SKM-1 (cell line): ENCODE measurements around the gene TMEM259.

Experiments used
- DNase-seq: peaks from one replicate; lab custom pipeline; 2025; ENCODE audit not compliant: unreplicated experiment; lab: John Stamatoyannopoulos, UW

TMEM259 gene

DNA sequence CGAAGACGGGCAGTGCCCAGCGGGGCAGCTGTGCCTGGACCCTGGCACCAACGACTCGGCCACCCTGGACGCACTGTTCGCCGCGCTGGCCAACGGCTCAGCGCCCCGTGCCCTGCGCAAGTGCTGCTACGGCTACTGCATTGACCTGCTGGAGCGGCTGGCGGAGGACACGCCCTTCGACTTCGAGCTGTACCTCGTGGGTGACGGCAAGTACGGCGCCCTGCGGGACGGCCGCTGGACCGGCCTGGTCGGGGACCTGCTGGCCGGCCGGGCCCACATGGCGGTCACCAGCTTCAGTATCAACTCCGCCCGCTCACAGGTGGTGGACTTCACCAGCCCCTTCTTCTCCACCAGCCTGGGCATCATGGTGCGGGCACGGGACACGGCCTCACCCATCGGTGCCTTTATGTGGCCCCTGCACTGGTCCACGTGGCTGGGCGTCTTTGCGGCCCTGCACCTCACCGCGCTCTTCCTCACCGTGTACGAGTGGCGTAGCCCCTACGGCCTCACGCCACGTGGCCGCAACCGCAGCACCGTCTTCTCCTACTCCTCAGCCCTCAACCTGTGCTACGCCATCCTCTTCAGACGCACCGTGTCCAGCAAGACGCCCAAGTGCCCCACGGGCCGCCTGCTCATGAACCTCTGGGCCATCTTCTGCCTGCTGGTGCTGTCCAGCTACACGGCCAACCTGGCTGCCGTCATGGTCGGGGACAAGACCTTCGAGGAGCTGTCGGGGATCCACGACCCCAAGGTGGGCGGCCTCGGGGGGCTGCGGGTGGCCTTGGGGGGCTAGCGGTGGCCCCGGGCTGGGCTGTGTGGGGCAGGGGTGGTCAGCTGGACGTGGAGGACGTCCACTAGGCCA lies 15.9 kb downstream of the TMEM259 start:
- no peak for DNase-seq

DNA sequence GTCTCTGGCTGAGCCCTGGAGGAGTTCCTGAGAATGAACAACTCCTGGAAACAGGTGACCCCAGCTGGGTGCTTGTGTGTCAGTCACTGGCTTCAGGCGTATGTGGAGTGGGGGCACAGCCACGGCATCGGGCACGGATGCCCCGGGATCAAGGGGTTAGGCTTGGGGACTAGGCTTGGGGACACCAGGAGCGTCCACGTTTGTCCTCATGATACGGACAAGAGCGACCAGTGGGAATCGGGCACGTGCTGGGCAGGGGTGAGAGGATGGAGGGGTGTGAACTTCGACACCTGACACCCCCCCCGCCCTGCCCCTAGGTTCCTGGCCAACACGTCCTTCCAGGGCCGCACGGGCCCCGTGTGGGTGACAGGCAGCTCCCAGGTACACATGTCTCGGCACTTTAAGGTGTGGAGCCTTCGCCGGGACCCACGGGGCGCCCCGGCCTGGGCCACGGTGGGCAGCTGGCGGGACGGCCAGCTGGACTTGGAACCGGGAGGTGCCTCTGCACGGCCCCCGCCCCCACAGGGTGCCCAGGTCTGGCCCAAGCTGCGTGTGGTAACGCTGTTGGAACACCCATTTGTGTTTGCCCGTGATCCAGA lies 16.6 kb downstream of the TMEM259 start:
- DNase-seq, result no peak

GRCh38 chr19:1003283-1003682 lies 17.6 kb downstream of the TMEM259 start:
- DNase-seq, result no peak

DNA sequence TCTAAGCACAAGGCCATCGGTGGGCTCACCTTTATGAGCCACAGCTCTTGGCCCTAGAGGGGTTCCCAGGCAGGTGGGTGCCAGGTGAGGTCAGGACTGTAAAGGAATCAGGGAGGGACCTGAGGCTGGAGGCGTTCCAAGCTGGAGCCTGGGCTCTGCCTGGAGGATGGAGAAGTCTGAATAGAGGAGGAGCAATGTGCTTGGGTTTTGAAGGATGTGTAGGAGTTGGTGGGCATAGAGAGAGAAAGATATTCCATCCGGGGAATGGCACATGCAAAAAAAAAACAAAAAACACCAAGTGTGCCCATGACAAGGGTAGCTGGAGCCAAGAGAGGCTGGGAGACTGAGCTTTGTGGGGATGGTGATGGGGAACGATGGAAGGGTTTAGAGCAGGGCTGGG lies 18.3 kb downstream of the TMEM259 start:
- DNase-seq, result no peak

DNA sequence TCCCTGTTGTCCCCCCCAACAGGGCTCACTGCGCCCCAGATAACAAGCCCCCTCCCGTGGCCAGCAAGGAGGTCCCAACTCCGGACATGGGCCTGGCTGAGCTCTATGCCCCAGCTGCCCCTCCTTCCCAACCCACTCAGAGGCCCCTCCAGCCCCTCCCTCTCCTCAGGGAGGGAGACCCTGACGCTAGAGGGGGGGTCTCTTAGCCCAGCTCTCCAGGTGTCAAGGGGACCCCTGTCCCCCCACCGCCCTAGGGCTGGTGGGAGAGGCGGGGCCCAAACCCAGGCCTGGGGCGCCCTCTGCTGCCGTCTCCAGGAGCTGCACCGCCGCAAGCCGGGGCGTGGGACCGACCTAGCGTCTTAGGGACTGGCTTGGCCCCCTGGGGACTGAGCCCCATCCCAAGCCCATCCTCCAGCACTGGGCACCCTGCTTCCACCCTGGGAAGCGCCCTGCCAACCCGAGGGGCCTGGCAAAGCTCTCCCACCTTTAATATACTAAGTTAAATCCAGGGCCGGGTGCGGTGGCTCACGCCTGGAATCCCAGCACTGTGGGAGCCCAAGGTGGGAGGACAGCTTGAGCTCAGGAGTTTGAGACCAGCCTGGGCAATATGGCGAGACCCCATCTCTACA lies 19.3 kb downstream of the TMEM259 start:
- DNase-seq, result peak; percentile 17

- DNase-seq, result no peak
Observed at GRCh38 chr19:1000591-1001537, 20.1 kb downstream of the TMEM259 start.

DNA sequence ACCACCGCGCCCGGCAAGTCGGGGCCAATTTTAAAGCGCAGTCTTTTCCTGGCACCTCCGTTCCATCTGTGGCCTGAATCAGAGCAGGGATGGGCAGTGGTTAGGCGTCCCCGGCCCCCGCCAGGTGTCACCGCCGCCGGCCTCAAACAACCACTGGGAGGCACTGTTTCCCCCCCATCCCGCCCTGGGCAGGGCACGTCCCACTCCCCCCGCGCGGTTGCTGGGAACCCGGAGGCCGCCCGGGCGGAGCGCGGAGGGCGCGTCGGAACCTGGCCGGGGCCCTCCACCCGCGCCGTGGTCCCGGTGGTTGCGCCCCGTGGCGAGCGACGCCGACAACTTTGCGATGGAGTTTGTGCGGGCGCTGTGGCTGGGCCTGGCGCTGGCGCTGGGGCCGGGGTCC lies 20.8 kb downstream of the TMEM259 start, which contains the start of gene GRIN3B:
Gene GRIN3B, plus strand, starts transcription at position 325 of the 400 bp plus-strand sequence. Its CDS starts 19 bp downstream, at position 344.
- peak; percentile 38 for DNase-seq

DNA sequence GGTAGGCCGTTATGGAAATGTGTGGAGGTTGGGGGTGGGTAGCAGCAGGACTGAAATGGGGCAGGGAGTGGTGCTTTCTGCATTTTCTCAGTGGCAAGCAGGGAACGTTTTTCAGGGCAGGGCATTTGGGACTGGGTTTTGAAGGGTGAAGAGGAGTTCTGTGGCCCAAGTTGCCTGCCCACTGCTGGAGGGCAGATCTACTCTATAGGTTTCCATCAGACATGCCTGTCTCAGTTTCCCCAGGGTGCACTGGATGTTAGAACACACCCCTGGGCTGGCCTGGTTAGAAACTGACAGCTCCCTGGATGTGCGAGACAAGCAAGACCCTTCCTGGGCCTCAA lies 21.6 kb downstream of the TMEM259 start:
- DNase-seq, result no peak

DNA sequence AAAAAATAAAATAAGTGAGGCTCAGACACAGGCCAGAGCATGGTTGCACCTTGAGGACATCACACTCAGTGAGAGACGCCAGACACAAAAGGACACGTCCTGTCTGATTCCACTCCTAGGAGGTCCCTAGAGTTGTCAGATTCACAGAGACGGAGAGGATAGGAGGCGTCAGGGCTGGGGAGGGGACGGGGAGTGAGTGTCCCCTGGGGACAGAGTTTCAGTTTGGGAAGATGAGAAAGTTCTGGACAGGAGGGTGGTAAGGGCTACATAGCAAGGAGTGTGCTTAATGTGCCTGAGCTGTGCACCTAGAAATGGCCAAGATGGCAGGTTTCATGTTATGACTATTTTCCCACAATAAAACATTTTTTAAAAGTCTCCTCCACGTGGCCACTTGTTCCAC lies 22.9 kb downstream of the TMEM259 start:
- DNase-seq, result no peak

DNA sequence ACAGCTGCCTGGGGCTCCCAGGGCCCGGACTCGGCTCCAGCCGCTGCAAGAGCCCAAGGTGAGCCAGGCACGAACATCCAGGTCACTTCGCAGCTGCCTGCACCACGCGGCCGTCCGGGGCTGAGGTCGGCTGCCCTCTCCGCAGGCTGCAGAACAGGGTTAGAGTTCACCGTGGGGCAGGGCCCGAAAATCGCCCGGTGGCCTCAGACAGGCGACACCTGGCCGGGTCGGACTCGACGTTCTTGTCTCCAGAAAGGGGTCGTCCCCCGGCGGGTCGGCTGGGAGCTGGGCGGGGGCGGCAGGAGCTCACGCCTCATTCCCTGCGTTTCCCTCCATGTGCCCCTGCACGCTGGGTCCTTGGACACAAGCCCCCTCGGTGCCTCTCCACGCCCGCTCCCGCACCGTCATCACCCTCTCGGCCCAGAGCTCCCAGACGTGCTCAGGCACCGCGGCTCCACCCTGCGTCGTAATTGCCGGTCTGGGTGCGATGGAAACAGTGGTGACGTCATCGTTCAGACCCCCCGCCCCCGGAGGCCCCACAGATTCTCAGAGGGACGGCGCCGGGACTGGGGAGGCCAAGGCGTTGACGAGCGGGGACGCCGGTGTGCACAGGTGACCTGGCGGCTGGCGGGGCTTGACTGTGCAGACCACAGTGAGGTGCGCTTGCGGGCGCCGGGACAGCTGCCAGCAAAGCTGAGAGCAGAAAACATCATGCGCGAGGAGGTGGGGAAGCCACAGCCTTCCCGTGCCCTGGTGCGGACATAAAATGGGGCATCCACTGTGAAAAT lies 24.7 kb downstream of the TMEM259 start:
- no peak for DNase-seq

DNA sequence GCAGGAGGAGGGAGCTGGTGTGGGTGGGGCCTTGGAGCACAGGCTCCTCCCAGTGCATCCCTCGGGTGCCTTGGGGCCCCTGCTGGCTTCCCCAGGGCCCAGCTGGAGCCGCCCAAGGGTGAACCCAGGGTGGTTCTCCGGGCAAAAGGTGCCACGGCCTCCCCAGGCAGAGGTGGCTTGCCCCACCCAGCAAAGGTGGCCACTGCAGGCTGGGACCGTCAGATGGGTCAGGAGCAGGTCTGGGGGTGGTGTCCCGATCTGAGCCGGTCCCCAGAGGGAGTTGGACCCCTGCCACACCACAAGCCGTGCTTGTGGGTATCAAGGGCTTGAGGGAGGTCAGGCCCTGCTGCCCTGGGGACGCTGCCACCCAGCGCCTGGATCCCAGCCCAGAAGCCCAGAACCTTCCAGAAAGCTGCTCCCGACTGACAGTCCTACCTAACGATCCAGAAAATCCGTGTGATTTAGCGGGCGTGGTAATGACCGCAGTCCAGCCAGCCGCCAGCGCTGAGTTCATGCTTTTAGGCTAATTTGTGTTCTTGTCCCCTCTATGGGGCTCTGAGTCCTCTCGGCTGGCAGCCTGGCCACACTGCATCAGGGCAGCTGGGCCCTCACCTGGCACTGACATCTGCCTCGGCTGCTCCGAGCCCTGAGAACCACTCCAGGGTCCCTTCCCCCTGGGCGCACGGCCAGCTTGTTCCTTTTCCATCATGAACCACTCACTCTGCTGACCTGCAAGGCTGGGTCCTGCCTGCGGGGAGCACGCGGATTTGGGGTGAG lies 25.7 kb downstream of the TMEM259 start:
- no peak for DNase-seq

- no peak for DNase-seq
Observed at GRCh38 chr19:994516-994915, 26.4 kb downstream of the TMEM259 start.

DNA sequence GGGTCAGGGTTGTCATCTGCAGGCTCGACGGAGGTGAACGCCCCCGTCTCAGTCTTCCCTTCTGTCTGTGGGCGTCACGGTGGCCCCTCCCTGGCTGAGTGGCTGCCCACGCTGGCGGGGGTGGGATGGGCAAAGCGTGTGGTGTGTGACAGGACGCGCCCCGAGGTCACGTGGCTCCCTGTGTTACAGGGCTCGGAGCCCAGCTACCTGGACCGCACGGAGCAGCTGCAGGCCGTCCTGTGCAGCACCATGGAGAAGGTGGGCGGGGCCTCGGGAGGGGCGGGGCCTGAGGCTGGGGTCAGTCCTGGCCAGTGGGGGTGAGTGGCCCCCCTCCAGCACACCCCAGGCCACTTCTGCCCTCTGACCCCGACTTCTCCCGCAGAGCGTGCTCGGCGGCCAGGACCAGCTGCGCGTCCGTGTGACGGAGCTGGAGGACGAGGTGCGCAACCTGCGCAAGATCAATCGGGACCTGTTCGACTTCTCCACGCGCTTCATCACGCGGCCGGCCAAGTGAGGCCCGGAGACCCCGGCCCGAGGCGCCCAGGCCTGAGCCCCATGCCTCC lies 27.0 kb downstream of the TMEM259 start:
- no peak for DNase-seq

GRCh38 chr19:993361-993830 lies 27.5 kb downstream of the TMEM259 start:
- DNase-seq, result no peak

DNA sequence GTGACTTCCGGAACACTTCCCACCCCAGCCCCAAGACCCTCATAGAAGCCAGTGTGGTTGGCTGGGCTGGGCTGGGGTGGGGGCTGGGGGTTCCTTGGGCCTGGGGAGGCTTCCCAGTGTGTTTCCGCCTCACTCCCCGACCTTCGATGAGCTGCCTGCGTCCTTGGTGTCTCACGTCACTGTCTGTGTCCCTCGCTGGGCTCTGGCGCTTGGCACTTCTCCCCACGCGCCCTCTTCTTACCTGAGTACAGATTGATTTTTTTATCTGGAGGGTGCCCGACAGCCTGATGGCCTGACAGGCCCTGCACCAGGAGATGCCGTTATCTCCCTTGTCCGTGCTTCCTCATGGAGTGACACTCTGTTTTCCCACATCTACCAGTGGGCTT lies 28.3 kb downstream of the TMEM259 start:
- no peak for DNase-seq

- DNase-seq, result no peak
Observed at GRCh38 chr19:991932-992669, 28.8 kb downstream of the TMEM259 start.

GRCh38 chr19:991174-991931 lies 29.6 kb downstream of the TMEM259 start:
- peak; percentile 49 for DNase-seq

DNA sequence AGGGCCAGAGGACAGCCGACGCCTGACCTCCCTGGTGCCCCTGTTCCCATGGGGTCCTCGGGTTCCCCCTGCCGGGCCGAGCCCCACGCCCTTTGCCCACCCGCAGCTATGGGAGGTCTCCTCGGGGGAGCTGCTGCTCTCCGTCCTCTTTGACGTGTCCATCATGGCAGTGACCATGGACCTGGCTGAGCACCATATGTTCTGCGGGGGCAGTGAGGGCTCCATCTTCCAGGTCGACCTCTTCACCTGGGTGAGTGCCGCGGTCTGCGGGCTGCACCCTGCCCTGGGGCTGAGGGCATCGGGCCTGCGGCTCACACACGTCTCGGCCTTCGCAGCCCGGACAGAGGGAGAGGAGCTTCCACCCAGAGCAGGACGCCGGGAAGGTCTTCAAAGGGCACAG lies 30.2 kb downstream of the TMEM259 start:
- DNase-seq, result no peak
